RWPE1 (cell line): Measurements from ENCODE around the gene PDLIM7.
A peak's percentile ranks its signal among the peaks of the same experiment; 100 is the strongest.

ENCODE experiments used
- CTCF ChIA-PET: fragments of 350-600 bp; sonication (Branson Sonifier 250); formaldehyde crosslinking; extraction: SDS; loops from one replicate; lab custom pipeline; 2021; lab: Yijun Ruan, JAX
- POLR2A ChIA-PET: fragments of 400-600 bp; formaldehyde crosslinking; extraction: SDS; loops from one replicate; lab custom pipeline; 2020; ENCODE audit warnings: antibody characterized with exemption; ENCODE audit not compliant: low non-redundant PET; lab: Yijun Ruan, JAX
- DNase-seq: peaks from one replicate; pipeline ENCODE4 v3.0.0; 2012; ENCODE audit warnings: low spot score
- H3K27ac ChIP-seq: fragments of 450-650 bp; 2 replicates; pipeline ENCODE4 v1.5.1; 2017
- CTCF ChIP-seq: fragments of 450-650 bp; conservative IDR thresholded peaks from 2 replicates; pipeline ENCODE4 v1.5.1; 2017; ENCODE audit warnings: low read depth, mild to moderate bottlenecking

The PDLIM7 gene

DNA sequence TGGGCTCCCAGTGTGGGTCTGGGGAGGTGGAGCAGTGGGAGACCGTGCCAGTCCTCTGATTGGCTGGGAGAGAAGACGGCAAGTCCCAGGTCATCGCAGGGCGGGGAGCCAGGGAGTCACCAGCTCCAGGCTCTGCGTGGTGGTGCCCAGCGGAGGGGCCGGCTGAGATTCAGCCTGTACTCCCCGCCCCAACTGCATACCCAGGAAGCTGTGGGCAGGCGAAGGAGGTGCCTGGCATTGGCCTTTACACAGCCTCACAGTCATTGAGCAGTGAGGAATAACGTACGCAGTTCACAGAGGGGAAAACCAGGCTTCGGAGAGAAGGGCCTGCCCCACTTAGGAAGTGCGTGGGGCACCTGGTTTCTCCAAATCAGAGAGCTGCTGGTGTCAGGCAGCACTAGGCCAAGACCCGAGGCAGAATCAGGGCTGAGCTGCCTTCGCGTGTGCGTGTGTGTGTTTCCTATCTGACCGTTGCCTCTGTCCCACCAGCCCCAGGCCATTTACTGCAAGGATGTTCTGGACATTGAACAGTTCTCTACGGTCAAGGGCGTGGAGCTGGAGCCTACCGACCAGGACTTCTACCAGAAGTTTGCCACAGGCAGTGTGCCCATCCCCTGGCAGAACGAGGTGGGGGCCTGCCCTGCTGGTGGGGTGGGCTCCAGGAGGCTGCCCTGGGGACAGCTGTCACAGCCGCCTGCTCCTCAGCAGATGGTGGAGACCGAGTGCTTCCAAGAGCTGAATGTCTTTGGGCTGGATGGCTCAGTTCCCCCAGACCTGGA lies 57.0 kb downstream of the PDLIM7 start:
- TF ChIP-seq CTCF = no peak
- peak overlapping the region; percentile 88 for H3K27ac ChIP-seq
- ChIA-PET POLR2A (no interaction called here), CTCF (interaction anchor here (0.6 to 12.5 kb wide), 5 partner anchors 11 to 122 kb away, joined by 3 to 148 read pairs (median 4); no protein-coding TSS in a partner anchor)
- DNase-seq = no peak

GRCh38 chr5:177439518-177440053 lies 57.8 kb downstream of the PDLIM7 start:
- POLR2A ChIA-PET = no interaction called here
- no peak overlapping the region for H3K27ac ChIP-seq
- no peak for TF ChIP-seq CTCF
- CTCF ChIA-PET = interaction anchor here (0.5 to 12.5 kb wide), 3 partner anchors 14 to 36 kb away, joined by 3 to 148 read pairs (median 4); no protein-coding TSS in a partner anchor
- DNase-seq = no peak

- no peak for TF ChIP-seq CTCF
- no peak for DNase-seq
- POLR2A ChIA-PET = no interaction called here
- CTCF ChIA-PET = interaction anchor here (12.5 kb wide), 1 partner anchor 35 kb away, joined by 148 read pairs; no protein-coding TSS in a partner anchor
- peak overlapping the region; percentile 94 for H3K27ac ChIP-seq
Observed at GRCh38 chr5:177438468-177438867, 58.9 kb downstream of the PDLIM7 start.

GRCh38 chr5:177437623-177438022 lies 59.8 kb downstream of the PDLIM7 start:
- POLR2A ChIA-PET = no interaction called here
- CTCF ChIA-PET = interaction anchor here (0.7 to 2.1 kb wide), 4 partner anchors 10 to 686 kb away, joined by 3 to 7 read pairs (median 4); no protein-coding TSS in a partner anchor
- no peak for DNase-seq
- peak overlapping the region; percentile 94 for H3K27ac ChIP-seq
- no peak for TF ChIP-seq CTCF

- TF ChIP-seq CTCF = no peak
- POLR2A ChIA-PET = no interaction called here
- CTCF ChIA-PET = interaction anchor here (1.7 to 2.1 kb wide), 2 partner anchors 12 to 19 kb away, joined by 4 to 7 read pairs; no protein-coding TSS in a partner anchor
- H3K27ac ChIP-seq = peak overlapping the region; percentile 94
- DNase-seq = no peak
Observed at GRCh38 chr5:177435847-177436536, 61.4 kb downstream of the PDLIM7 start.
